GM11168 (cell line): ENCODE results near the gene DMWD.
"Not testable (repeated sequence)": the region's sequence is repeated elsewhere in the genome, so short reads cannot be mapped to it uniquely, and the experiment has no call there.

Experiments
- in situ Hi-C: fragments of 300-500 bp; cut with MboI; formaldehyde crosslinking; loops from one replicate; pipeline ENCODE4 v1.12.0; 2022; ENCODE audit warnings: low sequenced_read_pairs; ENCODE audit not compliant: unreplicated experiment

DMWD gene

DNA sequence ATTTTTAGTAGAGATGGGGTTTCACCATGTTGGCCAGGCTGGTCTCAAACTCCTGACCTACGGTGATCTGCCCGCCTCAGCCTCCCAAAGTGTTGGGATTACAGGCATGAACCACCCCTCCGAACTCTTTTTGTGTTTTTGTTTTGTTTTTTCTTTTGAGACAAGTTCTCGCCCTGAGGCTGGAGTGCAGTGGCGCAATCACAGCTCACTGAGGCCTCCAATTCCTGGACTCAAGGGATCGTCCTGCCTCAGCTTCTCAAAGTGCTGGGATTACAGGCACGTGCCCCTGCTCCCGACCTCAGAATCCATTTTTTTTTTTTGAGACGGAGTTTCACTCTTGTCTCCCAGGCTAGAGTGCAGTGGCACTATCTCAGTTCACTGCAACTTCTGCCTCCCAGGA is 35.0 kb downstream of the DMWD start:
- in situ Hi-C loops: no loop called here

DNA sequence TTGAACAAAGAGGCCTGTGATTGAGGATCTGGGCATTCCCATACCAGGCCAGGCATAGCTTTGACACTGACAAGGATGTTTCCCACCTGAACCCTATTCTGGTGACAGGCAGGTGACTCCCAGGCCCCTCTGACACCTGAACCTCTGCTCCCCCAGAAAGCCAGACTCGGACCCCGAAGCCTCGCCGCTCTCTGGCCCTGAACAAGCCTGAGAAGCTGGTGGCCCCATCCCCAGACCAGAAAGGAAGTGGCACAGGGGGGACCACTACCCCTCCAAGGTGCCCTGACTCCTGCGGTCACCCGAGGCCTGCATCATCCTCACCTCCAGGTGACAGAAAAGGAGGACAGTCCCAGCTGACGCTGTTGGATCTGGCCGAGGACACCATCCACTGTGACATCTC is 38.3 kb downstream of the DMWD start:
- in situ Hi-C loops: no loop called here

DNA sequence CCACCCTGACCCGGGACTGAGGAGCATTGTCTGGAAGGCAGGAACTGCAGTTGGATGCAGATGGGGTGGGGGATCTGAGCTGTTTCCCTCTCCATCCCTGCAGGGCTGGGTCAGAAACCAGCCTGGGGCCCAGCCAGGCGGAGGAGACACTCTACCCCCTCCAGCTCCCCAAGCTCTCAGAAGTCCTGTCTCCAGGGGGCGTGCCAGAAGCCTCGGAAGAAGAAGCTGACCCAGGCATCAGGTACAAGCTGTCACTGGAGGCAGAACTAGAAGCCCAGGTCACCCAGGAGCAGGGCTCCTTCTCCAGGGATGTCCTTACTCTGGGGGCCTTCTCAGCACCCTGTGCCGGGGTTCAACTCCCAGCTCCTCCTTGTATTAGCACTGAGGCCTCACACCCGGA is 39.1 kb downstream of the DMWD start:
- in situ Hi-C loops: no loop called here

DNA sequence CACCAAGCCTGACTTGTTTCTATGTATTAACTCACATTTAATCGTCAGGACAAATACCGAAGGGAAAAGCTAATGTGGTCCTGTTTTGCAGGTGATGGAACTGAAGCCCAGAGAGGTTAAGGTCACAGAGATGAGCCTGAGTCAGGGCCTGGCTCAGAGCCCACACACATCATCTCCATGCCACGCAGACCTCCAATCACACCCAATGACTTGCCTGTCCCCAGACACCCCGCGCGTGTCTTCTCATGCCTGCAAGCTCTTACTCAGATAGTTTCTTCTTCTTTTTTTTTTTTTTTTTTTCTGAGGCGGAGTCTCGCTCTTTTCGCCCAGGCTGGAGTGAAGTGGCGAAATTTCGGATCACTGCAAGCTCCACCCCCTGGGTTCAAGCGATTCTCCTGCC is 40.0 kb downstream of the DMWD start:
- in situ Hi-C loops: no loop called here

DNA sequence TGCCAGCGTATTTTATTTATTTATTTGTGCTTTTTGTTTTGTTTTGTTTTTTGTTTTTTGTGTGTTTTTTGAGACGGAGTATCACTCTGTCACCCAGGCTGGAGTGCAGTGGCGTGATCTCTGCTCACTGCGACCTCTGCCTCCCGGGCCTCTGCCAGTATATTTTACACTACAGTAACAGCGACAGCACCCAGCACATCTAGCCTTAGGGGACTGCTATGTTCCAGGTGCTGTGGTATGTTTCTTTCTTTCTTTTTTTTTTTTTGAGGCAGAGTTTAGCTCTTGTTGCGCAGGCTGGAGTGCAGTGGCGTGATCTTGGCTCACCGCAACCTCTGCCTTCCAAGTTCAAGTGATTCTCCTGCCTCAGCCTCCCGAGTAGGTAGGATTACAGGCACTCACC is 41.2 kb downstream of the DMWD start:
- in situ Hi-C loops: not testable (repeated sequence)

DNA sequence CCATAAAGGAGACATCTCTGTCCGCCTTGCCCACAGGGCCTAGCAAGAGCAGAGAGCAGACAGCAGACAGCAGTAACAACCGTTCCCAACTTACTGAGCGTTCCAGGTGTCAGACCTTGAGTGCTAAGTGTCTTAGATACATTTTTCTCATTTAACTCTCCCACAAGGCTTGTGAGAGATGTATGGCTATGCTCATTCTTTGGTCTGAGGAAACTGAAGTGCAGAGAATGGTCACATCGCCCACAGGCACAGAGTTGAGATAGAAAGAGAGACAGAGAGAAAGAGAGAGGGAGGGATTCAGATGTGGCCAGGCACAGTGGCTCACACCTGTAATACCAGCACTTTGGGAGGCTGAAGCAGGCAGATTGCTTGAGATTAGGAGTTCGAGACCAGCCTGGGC is 45.1 kb downstream of the DMWD start:
- in situ Hi-C loops: no loop called here

DNA sequence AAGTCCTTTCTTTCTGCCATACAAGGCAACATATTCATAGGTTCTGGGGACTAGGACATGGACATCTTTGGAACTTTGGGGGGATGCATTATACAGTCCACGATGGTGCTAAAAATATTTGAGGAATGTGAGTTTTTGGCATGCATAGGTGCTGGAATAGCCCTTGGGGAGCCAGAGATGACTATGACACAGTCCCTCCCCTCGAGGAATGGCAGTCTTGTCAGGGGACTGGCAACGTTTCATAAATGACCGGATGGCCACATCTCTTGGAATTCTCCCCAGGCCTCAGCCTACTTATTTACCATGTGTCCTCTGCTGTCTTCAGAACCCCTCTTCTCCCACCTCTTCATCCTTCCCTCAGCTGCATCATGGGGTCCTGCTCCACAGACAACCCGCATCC is 45.8 kb downstream of the DMWD start:
- in situ Hi-C loops: no loop called here

DNA sequence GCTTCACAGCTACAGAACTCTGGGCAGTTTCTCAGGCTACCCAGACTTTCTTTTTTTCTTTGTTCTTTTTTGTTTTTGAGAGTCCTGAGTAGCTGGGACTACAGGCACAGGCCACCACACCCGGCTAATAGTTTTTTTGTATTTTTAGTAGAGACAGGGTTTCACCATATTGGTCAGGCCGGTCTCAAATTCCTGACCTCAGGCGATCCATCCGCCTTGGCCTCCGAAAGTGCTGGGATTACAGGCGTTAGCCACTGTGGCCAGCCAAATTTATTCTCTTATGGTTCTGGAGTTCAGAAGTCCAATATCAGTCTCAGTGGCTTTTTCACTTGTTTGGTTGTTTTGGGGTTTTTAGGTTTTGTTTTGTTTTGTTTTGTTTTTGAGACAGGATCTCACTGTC is 47.0 kb downstream of the DMWD start:
- in situ Hi-C loops: no loop called here

DNA sequence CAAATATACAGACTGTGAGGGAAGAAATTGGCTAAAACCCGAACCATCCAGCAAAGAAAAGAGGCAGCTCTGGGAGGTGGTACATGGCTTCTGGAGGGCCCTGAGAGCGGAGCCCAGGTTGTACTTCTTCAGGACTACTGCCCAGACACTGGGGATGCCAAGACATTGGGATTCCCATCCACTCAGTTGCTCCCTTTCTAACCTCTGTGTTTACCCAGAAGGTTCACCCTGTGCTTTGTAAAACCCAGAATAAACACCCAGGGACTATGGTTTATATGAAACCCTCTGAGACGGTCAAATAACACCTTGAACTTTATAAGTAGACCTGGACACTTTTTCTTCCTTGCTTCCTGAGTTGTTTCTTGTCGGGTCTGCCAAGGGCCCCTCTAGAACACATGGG is 49.7 kb downstream of the DMWD start:
- in situ Hi-C loops: no loop called here

DNA sequence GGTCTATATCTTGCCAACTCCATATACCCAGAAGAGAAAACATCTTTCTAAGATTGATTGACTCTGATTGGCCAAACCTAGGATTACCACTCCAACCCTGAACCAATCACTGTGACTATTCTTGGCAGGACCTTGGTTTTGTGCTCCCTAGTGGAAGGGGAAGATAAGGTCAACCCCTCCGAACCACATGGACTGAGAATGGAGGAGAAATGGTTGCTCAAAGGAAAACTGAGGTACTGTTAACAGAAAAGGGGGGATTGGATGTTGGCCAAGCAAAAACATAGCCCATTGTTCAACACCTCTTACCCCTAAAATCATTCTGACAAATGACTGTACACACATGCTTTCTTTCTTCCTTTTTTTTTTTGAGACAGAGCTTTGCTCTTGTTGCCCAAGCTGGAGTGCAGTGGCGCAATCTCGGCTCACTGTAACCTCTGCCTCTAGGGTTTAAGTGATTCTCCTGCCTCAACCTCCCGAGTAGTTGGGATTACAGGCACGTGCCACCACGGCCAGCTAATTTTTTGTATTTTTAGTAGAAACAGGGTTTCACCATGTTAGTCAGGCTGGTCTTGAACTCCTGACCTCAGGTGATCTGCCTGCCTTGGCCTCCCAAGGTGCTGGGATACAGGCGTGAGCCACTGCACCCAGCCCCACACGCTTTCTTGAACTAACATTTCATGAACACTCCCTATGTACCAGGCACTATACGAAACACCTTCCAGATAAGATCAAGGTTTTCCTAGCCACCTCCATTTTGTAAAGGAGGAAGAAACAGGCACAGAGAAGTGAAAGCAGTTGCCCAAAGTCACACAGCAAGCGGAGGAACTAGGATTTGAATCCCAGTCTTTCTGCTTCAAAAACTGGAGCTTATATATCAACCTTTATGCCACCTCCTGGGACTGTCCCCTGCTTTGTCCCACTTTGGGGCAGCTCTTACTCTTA is 52.9 kb downstream of the DMWD start:
- in situ Hi-C loops: no loop called here

DNA sequence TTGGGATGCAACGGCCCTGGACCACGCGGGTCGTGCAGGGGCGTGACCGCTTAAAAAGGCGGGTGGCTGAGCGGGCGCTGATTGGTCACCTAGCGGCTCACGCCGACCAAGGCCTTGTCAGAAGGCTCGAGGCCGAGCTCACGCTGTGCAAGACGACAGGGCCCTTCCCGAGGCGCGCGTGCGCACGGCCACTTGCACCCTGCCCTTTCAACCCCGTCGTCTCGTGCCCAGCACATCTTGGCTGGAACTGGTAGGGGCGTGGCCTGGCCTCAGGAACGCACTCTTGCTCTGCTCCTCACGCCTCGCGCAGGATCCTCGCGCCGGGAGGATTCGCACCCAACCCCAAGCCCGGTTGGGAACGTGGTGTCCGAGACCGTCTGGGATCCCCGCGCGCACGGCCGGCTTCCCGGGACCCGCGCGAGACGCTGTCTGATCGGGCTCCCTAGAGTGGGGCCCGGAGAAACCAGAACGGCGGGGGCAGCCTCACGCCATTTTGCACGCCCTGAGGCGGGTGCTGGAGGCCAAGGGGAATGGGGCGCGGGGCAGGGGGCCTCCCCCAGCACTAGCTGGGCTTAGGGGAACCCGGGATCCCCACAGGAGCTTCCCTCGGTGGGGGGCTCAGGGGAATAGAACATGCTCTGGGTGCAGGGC is 59.4 kb downstream of the DMWD start, which contains the start of gene MEIOSIN:
MEIOSIN (plus strand) TSS at position 280 of the 651 bp plus-strand sequence. CDS start 1,938 bp downstream, outside the sequence.
- in situ Hi-C loops: no loop called here
